Gastrocnemius medialis (tissue), 4 donors: ENCODE measurements around the gene GMPPA.

ENCODE experiments used
- CTCF ChIP-seq, 5 experiments: fragments of 450-650 bp in 3 of 5; fragments of 200-600 bp in 2 of 5; sonication (generic) in 2 of 5; IDR thresholded peaks in 4 of 5; conservative IDR thresholded peaks in 1 of 5; 1 replicate in 4 of 5; 2 replicates in 1 of 5; pipeline ENCODE4 v1.5.1; 2016 to 2019; ENCODE audit warnings: antibody characterized with exemption in 5 of 5, mild to moderate bottlenecking in 3 of 5, moderate library complexity in 3 of 5
- POLR2A ChIP-seq, 2 donors: fragments of 450-650 bp; IDR thresholded peaks; one replicate each; pipeline ENCODE4 v1.6.1; 2017; ENCODE audit warnings: antibody characterized with exemption in 2 of 2, mild to moderate bottlenecking in 2 of 2, moderate library complexity in 2 of 2

DNA sequence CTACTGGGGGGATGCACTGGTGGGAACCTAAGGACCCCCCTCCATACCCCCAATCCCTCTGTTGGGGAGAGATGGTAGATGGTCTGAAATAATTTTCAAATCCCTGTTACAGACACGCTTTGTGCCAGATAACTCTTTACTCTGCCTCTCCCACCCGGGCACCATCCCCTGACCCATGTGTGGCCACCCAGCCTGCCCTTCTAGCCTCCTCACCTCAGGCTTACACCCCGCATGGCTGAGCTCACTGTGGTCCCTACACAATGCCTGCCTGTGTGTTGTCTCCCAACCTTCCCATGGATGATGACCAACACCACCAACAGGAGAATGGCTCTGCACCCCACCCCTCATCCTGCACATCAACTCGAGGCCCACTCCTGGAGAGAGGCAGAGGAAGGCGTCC, 49.1 kb upstream of the GMPPA start:
- no peak for TF ChIP-seq POLR2A (IDR thresholded peaks at IDR 0.05)
- no peak for TF ChIP-seq CTCF (IDR thresholded peaks at IDR 0.05 in 4 of 5, conservative IDR thresholded peaks at IDR 0.05 in 1 of 5)
